Left renal cortex interstitium (tissue), 4 donors: ENCODE data around the gene PIK3CB. TPM values are rescaled to one million over a fixed set of nuclear protein-coding genes. Genes with fewer than 3 reads are reported as not detected.

Experiments used
- DNase-seq, 4 donors: peaks; one replicate each; pipeline ENCODE4 v3.0.0-alpha.2; 2013; ENCODE audit warnings: low read depth in 4 of 4, low spot score in 2 of 4, missing footprints in 1 of 4
- polyA plus RNA-seq, 4 donors: library from polyadenylated mRNA; unstranded; fragments of 120-200 nt; gene quantifications; one replicate each; pipeline ENCODE4 v1.2.1, GENCODE V29; 2013; ENCODE audit not compliant: insufficient read length in 4 of 4

PIK3CB gene
- 10 to 100 TPM; 27.4 to 33.2 (median 29.7) TPM for polyA plus RNA-seq

DNA sequence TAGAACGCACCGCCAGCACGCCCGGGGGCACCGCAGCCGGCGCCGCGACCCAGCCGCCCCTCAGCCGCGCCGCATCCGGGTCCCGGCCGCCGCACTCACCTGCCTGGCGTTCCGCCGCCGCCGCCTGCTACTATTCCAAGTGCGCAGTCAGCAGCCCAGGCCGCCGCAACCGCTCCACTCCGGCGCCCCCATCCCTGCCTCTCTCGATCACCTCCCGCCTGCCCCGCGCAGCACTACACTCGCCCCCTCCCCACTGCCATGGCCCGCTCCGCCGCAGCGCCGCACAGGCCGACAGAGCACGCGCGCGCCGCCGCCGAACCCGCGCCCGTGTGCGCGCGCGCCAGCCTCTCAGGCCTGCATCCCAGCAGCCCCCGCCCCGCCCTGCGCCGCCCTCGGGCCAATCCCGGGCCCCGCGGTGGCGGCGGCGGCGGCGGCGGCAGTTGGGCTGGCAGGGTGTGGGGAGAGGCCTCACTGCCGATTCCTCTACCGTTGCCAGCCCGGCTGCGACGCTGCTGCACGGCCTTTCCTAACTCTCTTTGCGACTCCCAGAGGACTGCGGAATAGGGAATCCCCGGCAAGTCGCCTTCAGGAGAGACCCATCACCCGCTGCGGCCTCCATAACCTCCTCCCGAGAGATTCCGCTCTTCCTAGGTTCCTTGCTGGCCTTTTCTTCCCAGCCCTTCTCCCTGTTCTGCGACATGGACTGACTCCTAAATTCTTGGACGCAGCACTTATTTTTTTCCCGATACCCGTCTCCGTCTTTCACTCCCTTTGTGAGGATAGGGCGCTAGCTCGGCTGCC is at the start of gene PIK3CB:
TSS of gene PIK3CB (minus strand) at position 333 of the 801 bp plus-strand sequence. CDS start 75,585 bp downstream, outside the sequence.
- DNase-seq, result peak; percentile 70 to 81 (median 74)

DNA sequence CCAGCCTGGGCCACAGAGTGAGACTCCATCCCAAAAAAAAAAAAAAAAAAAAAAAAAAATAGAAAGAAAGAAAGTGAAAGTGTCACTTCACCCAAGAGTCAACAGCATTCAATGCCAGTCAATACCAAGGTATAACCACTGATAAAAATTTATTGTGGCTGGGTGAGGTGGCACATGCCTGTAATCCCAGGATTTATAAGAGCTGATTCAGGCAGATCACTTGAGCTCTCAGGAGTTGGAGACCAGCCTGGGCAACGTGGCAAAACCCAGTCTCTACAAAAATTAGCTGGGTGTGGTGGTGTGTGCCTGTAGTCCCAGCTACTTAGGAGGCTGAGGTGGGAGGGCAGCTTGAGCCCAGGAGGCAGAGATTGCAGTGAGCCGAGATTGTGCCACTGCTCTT is 46.5 kb upstream of the PIK3CB start:
- no peak for DNase-seq

DNA sequence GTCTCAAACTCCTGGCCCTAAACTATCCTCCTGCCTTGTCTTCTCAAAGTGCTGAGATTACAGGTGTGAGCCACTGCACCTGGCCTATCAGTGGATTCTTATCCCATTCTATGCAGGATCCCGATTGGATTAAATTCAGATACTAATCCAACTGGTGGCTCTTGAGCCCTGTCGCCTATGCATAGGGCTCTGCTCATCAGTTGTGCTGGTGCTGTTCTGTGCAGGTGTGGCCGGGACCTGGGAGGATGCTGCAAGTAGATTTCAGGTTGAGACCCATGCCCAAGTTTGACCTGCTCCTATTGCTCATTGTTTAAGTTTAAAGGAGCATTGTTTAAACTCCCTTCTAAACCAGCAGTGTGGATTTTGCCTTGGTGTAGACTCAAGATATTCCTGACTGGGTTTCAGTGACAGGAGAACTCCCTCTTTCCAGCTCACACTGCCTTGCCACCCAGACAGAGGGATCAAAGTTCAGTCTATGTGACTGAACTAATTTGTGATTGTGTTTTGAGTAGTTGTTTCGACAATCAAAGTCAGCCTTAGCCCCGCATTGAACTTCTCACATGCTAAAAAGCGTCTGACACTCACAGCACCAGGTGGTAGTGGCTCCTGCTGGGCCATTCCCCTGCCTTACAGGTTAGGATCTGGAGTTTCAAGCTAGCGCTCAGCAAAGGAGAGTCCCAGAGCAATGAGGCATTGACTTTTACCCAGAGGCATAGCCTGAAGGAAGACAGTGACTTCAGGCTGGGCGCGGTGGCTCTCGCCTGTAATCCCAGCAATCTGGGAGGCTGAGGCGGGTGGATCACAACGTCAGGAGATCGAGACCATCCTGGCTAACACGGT is 45.0 kb upstream of the PIK3CB start:
- DNase-seq, result no peak

DNA sequence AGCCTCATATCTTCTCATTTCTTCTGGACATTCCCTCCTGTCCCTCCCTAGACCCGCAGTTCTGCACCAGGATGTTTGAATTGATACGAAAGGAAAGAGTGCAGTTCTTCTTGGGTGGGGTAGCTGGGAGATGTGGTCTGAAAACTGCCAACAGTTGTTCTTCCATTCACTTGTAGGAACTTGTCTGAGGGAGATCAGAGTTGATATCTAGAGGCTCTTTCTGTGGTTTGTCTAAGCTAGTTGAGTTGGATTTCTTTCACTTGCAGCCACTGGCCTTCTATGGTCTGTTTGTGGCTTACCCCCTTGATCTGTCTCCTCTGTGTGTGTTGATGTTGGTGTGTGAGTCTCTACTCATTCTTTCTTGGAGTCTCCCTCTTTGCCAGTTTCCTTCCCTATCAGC is 42.5 kb upstream of the PIK3CB start:
- no peak for DNase-seq

DNA sequence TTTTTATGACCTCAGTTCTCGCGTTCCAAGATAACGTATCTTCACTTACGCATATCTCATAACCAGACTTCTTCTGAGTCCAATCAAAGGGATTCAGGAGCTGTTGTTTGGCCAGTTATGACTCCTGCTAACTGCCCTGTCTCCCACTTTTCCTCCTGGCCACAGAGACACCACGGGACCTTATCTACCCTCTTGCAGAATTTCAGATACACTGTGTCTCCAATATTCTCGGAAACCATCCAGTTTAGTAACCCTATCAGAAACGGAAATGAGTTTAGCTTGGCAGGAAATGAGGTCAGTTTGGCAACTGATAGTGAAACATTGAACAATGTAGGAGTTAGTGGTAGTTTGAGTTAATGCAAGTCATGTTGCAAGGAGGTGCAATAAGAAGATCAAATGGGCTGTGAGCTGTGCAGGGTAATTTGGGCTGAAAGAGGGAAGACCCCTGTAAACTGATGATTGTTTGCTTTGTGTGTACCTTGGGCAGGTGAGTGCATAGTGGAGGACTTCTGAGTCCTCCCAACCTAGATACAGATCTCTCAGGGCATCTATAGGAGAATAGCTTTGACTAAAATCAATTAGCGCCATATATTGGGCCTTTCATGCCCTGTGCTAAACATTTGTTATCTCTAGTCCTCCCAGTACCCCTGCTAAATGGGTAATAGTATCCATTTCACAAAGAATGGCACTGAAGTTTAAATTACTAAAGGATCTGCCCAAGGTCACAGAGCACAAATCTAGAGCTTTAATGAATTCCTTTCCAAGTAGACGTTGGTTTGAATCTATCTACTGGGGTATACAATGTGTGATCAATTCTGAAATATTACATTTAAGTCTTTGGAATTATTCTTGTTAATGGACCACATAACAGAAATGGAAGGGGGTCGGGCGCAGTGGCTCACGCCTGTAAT is 41.3 kb upstream of the PIK3CB start:
- no peak for DNase-seq

DNA sequence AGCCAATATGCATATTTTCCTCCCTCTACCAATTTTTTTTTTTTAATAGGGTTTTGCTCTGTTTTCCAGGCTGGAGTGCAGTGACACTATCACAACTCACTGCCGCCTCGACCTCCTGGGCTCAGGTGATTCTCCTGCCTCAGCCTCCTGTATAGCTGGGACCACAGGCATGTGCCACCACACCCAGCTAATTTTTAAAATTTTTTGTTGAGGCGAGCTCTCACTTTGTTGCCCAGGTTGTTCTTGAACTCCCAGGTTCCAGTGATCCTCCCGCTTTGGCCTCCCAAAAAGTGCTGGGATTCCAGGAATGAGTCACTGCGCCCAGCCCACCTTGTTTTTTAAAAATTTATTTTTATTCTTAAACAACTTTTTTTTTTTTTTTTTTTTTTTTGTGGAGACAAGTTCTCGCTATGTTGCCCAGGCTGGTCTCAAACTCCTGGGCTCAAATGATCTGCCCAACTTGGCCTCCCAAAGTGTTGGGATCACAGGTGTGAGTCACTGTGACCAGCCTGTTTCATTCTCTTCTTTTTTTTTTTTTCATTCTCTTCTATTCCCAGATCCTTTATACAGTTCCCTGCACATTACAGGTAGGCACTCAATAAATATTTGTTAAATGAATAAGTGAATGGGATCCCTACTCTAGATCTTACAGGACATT is 40.5 kb upstream of the PIK3CB start:
- DNase-seq, result no peak

DNA sequence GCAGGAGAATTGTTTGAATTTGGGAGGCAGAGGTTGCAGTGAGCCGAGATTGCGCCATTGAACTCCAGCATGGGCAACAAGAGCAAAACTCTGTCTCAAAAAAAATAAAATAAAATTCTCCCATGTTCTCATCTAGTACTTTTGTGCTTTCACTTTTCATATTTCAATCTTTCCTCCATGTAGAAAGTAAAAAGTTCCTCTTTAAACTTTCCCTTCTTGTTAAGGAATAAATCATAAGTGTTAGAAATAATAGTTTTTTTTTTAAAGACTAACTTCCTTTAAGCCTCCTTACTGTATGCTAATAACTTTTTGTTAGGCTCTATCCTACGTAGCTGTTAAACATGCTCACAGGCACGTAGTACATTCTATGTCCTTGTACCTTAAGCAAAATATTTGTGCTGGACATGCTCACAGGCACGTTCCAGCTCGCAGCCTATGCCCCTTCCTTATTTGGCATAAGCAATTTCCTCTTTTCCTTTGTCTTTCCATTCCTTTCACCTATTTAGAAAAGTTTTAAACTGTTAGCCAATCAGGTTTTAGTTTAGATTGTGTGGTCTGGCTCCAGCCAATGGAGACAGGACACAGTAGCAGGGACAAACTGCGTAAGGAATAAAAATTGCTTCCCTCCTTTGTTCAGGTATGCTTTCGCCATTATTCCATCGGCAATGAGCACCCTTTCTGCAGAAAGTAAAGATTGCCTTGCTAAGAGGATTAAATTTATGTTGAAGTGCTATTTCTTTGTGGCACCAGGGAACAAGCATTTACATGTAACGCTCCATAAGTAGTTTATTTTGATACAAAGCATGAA is 38.9 kb upstream of the PIK3CB start:
- no peak for DNase-seq

DNA sequence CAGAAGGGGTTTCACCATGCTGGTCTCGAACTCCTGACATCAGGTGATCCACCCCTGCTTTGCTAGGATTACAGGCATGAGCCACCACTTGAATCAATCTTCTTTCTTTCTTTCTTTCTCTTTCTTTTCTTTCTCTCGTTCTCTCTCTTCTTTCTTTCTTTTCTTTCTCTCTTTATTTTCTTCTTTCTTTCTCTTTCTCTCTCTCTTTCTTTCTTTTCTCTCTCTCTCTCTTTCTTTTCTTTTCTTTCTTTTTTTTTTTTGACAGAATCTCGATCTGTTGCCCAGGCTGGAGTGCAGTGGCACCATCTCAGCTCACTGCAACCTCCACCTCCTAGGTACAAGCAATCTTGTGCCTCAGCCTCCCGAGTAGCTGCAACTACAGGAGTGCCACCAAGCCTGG is 37.9 kb upstream of the PIK3CB start:
- DNase-seq, result no peak

DNA sequence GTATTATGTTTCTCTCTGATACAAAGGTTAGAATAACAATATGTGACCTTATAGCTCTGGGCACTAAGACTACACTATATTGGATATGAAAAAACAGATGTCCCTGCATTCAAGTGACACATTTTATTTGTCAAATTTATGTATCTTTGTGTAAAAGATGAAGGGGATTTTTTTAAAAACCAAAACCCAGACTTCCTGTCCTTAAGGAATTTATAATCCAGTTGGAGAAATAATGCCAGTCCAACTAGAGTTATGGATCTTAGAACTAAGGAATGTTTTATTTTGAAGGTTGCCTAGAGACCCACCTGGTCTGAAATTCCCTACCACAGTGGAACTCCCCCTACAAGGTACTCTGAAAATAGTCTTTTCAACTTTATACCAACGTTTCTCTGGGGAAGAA is 33.3 kb upstream of the PIK3CB start:
- no peak for DNase-seq

DNA sequence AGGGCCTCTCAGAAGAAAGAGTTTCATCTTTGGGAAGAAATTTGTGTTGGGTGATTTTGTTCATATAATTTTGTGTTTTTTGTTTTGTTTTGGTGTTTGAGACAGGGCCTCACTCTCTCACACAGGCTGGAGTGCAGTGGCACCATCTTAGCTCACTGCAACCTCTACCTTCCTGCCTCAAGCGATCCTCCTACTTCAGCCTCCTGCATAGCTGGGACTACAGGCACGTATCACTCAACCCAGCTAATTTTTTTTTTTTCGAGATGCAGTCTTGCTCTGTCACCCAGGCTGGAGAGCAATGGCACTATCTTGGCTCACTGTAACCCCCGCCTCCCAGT is 29.0 kb upstream of the PIK3CB start:
- no peak for DNase-seq

DNA sequence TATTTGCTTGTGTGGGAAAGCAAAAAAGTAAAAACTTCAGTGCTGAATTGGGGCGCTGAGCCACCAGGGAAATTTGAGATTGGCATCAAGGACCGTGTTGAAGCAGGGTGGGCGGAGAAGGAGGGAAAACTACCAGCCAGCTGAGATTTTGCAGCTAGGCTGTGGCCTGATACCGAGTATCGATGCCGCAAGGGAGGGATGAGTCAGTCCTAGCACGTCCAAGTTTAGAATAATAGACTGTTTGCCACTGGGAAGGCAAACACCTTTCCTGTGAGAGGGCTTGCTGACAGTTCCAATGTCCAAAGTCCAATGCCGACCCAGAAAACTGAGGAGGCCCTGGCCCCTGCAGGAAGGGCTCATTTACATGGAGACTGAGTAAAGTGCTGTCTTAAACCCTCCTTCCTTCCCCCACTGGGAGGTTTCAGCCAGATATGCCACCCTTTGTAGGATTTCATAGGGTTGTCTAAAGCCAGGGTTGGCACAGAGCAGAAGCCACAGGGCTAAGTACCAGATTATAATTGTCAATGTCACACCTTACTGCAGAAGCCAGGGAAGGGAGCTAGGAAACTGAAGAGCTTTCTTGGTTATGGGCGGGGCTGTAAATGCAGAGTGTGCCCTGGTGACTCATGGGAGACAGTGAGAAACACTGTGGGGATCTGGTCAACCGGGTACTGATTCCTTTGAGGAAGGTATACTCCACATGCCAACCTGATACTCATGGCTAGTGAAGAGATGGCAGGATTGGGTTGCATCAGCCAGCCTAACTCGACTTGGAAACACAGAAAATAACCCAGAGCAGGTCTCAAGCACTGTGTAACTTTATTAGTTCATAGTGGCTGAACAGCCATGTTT is 28.4 kb upstream of the PIK3CB start:
- DNase-seq, result no peak

DNA sequence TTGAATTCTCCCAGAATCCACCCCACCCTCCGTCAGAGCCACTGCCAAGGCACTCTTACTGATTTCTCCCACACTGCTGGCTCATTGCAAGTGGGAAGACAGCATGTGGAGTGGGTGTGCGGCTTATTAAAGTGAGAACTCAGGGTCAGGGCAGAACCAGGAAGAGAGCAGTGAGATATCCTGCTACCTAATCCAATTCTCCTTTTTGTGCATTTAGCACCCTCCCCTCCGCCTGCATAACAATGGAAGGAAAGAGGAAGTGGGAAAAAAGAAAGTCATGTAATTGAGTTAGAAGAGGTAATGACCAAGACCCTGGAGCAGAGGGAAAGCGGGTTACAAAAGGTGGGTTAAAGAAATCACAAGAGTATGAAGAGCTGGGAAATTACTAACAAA is 27.8 kb upstream of the PIK3CB start:
- DNase-seq, result no peak

DNA sequence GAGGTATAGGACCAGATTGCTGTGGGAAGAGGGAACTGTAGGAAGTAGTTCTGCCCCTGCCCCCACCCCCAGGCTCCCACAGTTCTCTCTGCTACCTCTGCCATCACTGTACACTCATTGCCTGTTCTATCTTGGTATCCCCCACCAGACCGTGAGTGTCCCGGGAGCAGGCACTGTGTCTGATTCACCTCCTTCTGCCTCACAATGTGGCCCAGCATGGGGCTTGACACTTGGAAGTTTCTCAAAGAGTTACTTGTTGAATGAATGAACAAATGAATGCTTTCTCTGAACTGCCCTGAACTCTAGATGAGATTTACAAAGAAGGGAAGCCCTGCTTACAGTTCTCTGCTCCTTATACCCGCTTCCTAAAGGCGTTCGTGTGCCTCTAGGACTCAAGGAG is 27.1 kb upstream of the PIK3CB start:
- no peak for DNase-seq

DNA sequence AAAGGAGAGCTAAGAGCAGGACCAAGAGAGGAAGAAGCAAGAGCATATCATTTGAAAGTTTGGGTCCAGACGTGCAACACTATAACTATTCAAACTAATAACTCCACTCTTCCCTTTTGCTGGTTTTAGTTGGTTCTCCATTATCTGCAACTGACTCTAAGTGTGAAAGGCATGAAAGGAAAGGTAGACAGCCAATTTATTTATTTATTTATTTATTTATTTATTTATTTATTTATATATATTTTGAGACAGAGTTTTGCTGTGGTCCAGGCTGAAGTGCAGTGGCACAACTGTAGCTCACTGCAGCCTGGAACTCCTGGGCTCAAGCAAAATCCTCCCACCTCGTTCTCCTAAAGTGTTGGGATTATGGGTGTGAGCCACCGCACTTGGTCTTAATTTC is 22.1 kb upstream of the PIK3CB start:
- DNase-seq, result no peak

DNA sequence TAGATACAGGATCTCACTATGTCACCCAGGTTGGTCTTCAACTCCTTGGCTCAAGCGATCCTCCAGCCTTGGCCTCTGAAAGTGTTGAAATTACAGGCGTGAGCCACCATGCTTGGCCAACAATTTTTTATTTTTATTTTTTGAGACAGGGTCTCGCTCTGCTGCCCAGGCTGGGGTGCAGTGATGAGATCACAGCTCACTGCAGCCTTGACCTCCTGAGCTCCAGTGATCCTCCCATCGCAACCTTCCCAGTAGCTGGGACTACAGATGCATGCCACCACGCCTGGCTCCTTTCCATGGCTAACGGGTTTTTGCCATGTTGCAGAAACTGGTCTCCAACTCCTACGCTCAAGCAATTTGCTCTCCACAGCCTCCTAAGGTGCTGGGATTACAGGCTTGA is 20.2 kb upstream of the PIK3CB start:
- DNase-seq, result no peak

DNA sequence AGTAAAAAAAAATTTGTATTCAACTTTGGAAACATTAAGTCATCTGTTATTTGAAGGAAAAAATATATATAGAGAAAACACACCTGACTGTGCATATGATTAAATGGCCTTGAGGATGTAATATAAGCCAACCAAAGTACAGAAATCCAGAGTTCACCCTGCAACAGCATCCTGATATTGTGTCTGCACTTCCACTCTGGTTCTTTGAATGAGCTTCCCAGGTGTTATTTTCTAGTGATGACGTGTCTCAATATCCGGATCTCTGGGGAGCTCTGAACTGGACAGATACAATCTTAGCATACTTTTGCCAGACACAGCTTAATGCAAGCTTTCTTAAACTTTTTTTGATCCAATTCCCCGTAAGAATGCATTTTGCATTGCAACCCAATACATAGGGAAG is 19.5 kb upstream of the PIK3CB start:
- no peak for DNase-seq

DNA sequence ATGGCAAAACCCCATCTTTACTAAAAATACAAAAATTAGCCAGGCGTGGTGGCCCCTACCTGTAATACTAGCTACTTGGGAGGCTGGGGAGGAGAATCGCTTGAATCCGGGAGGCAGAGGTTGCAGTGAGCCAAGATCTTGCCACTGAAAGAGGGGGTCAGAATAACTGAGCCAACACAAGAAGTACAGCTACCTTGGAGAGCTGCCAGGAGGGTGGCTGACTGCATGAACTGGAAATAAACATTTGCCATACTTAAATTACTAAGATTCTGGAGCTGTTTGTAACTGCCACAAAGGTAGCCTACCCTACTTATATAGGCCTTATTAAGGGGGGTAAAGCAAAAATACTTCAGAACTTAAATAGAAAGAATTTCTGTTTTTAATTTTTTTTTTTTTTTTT is 15.4 kb upstream of the PIK3CB start:
- DNase-seq, result no peak

DNA sequence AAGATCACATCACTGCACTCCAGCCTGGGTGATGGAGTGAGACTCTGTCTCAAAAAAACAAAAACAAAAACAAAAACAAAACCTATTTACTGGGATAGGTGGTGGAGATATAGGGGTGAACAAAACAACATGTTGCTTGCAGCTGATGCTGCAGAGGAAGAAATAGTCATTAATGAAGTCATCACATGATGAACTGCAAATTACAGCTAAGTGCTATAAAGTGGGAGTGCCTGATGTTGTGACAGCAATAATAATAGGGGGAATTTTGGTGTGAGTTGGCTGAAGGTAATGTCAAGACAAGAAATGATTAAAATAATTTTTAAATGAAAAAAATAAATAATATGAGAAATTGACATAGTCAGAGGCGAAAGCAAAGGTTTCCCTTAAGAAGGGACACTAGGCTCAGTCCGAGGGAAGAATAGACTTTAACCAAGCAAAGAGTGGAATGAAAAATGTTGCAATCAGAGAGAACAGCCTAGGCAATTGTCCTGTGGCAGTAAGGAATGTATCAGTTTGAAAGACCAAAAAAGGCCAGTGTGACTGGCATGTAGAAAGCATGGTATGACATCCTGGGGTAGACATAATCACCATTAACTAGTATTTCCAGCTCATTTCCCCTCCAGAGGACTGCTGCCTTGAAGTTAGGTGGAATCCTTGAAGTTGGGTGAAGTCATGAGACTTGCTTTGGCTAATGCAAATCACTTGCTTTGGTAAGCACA is 14.7 kb upstream of the PIK3CB start:
- DNase-seq, result no peak
